IgD-negative memory B cell (primary cell): ENCODE data around the gene SPEM1. TPM values are rescaled to one million over a fixed set of nuclear protein-coding genes. Genes with fewer than 3 reads are reported as not detected.

Experiments
- H3K27ac Mint-ChIP-seq, 3 donors: one replicate each; pipeline ENCODE4 v1.8.0; 2020 to 2022; ENCODE audit warnings: mild to moderate bottlenecking in 3 of 3, mixed read lengths in 3 of 3, moderate library complexity in 1 of 3
- H3K27me3 Mint-ChIP-seq: one replicate; pipeline ENCODE4 v1.8.0; 2021; ENCODE audit warnings: mixed read lengths
- H3K36me3 Mint-ChIP-seq: one replicate; pipeline ENCODE4 v1.8.0; 2020; ENCODE audit warnings: mild to moderate bottlenecking, mixed read lengths
- H3K4me1 Mint-ChIP-seq, 3 donors: one replicate each; pipeline ENCODE4 v1.8.0; 2020 to 2022; ENCODE audit warnings: mixed read lengths in 3 of 3, mild to moderate bottlenecking in 1 of 3
- H3K4me3 Mint-ChIP-seq, 4 donors: one replicate each; pipeline ENCODE4 v1.8.0; 2020 to 2022; ENCODE audit warnings: mild to moderate bottlenecking in 4 of 4, mixed read lengths in 4 of 4, moderate library complexity in 3 of 4
- H3K9me3 Mint-ChIP-seq, 3 donors: one replicate each; pipeline ENCODE4 v1.8.0; 2020 to 2021; ENCODE audit warnings: mixed read lengths in 3 of 3, mild to moderate bottlenecking in 1 of 3
- polyA plus RNA-seq: library from polyadenylated mRNA; unstranded; fragments of 300-500 nt; fragmentation: Illumina TruSeq; gene quantifications from one replicate; pipeline ENCODE4 v1.2.3, GENCODE V29; 2021

The SPEM1 gene
- polyA plus RNA-seq, 1 donor from 2014 or later: not detected

- Mint-ChIP-seq H3K4me1 (peaks cover 5 to 16% (median 8%) of the 10 kb centered on the region in 3 donors), H3K36me3 (no peaks in the 10 kb centered on the region), H3K27me3 (peaks cover 6% of the 10 kb centered on the region), H3K4me3 (peak overlapping the region in 1 of 4 donors; percentile 27), H3K27ac (peak overlapping the region in 1 of 3 donors; percentile 53), H3K9me3 (no peaks in the 10 kb centered on the region)
These were observed 13.0 kb upstream of the SPEM1 start for GRCh38 chr17:7407082-7407481.

GRCh38 chr17:7407485-7408251, 12.5 kb upstream of the SPEM1 start, which contains the start of gene NLGN2:
NLGN2 (plus strand) TSS chr17:7407845; CDS start chr17:7408256, 411 bp downstream.
- Mint-ChIP-seq H3K4me3 (peak within 1 kb of the TSS in 2 of 4 donors; percentile 27 to 57), H3K4me1 (peaks cover 5 to 16% (median 8%) of the 10 kb centered on the region in 3 donors), H3K27ac (peak within 1 kb of the TSS in 1 of 3 donors; percentile 53), H3K36me3 (no peaks in the 10 kb centered on the region), H3K9me3 (no peaks in the 10 kb centered on the region), H3K27me3 (peaks cover 6% of the 10 kb centered on the region)

- no peaks in the 10 kb centered on the region for H3K9me3 Mint-ChIP-seq
- no peak overlapping the region for H3K4me3 Mint-ChIP-seq
- peaks cover 6% of the 10 kb centered on the region for H3K27me3 Mint-ChIP-seq
- H3K4me1 Mint-ChIP-seq: peaks cover 3 to 12% (median 5%) of the 10 kb centered on the region in 3 donors
- no peak overlapping the region for H3K27ac Mint-ChIP-seq
- H3K36me3 Mint-ChIP-seq: no peaks in the 10 kb centered on the region
These were observed 11.8 kb upstream of the SPEM1 start for GRCh38 chr17:7408252-7408727.

GRCh38 chr17:7408863-7409262, 11.3 kb upstream of the SPEM1 start:
- H3K27ac Mint-ChIP-seq: no peak overlapping the region
- H3K9me3 Mint-ChIP-seq: no peaks in the 10 kb centered on the region
- H3K27me3 Mint-ChIP-seq: peaks cover 6% of the 10 kb centered on the region
- peaks cover 2 to 10% (median 4%) of the 10 kb centered on the region in 3 donors for H3K4me1 Mint-ChIP-seq
- H3K36me3 Mint-ChIP-seq: no peaks in the 10 kb centered on the region
- peak overlapping the region in 1 of 4 donors; percentile 5 for H3K4me3 Mint-ChIP-seq

GRCh38 chr17:7409716-7410115, 10.4 kb upstream of the SPEM1 start:
- Mint-ChIP-seq H3K27me3 (peaks cover 6% of the 10 kb centered on the region), H3K9me3 (no peaks in the 10 kb centered on the region), H3K27ac (peak overlapping the region in 1 of 3 donors; percentile 84), H3K36me3 (no peaks in the 10 kb centered on the region), H3K4me3 (peak overlapping the region in 1 of 4 donors; percentile 5), H3K4me1 (peaks cover 0 to 6% (median 2%) of the 10 kb centered on the region in 3 donors)

GRCh38 chr17:7410634-7411426, 9.3 kb upstream of the SPEM1 start:
- Mint-ChIP-seq H3K9me3 (no peaks in the 10 kb centered on the region), H3K27me3 (peaks cover 3% of the 10 kb centered on the region), H3K27ac (no peak overlapping the region), H3K4me1 (peaks cover 0 to 4% (median 2%) of the 10 kb centered on the region in 3 donors), H3K4me3 (peak overlapping the region in 1 of 4 donors; percentile 74), H3K36me3 (no peaks in the 10 kb centered on the region)

- no peak overlapping the region for H3K4me3 Mint-ChIP-seq
- H3K27ac Mint-ChIP-seq: no peak overlapping the region
- H3K36me3 Mint-ChIP-seq: no peaks in the 10 kb centered on the region
- H3K4me1 Mint-ChIP-seq: peaks cover 0 to 2% (median 0%) of the 10 kb centered on the region in 3 donors
- peaks cover 3% of the 10 kb centered on the region for H3K27me3 Mint-ChIP-seq
- H3K9me3 Mint-ChIP-seq: no peaks in the 10 kb centered on the region
These were observed 8.7 kb upstream of the SPEM1 start for GRCh38 chr17:7411427-7411750.

- no peaks in the 10 kb centered on the region for H3K36me3 Mint-ChIP-seq
- H3K4me1 Mint-ChIP-seq: no peaks in the 10 kb centered on the region
- peaks cover 3% of the 10 kb centered on the region for H3K27me3 Mint-ChIP-seq
- no peaks in the 10 kb centered on the region for H3K9me3 Mint-ChIP-seq
- no peak overlapping the region for H3K27ac Mint-ChIP-seq
- H3K4me3 Mint-ChIP-seq: no peak overlapping the region
These were observed 6.7 kb upstream of the SPEM1 start for GRCh38 chr17:7413346-7413985.

GRCh38 chr17:7414837-7415236, 5.3 kb upstream of the SPEM1 start:
- no peak overlapping the region for H3K4me3 Mint-ChIP-seq
- no peaks in the 10 kb centered on the region for H3K9me3 Mint-ChIP-seq
- peak overlapping the region in 1 of 3 donors; percentile 62 for H3K27ac Mint-ChIP-seq
- H3K4me1 Mint-ChIP-seq: no peaks in the 10 kb centered on the region
- H3K36me3 Mint-ChIP-seq: no peaks in the 10 kb centered on the region
- H3K27me3 Mint-ChIP-seq: peaks cover 6% of the 10 kb centered on the region

GRCh38 chr17:7415784-7416183, 4.3 kb upstream of the SPEM1 start:
- no peaks in the 10 kb centered on the region for H3K36me3 Mint-ChIP-seq
- H3K27me3 Mint-ChIP-seq: peaks cover 7% of the 10 kb centered on the region
- no peak overlapping the region for H3K27ac Mint-ChIP-seq
- H3K4me1 Mint-ChIP-seq: no peaks in the 10 kb centered on the region
- H3K4me3 Mint-ChIP-seq: no peak overlapping the region
- no peaks in the 10 kb centered on the region for H3K9me3 Mint-ChIP-seq

- no peaks in the 10 kb centered on the region for H3K36me3 Mint-ChIP-seq
- no peaks in the 10 kb centered on the region for H3K4me1 Mint-ChIP-seq
- no peak overlapping the region for H3K4me3 Mint-ChIP-seq
- H3K27ac Mint-ChIP-seq: peak overlapping the region in 1 of 3 donors; percentile 75
- H3K27me3 Mint-ChIP-seq: peaks cover 7% of the 10 kb centered on the region
- no peaks in the 10 kb centered on the region for H3K9me3 Mint-ChIP-seq
These were observed 3.8 kb upstream of the SPEM1 start for GRCh38 chr17:7416323-7416722.

- H3K9me3 Mint-ChIP-seq: no peaks in the 10 kb centered on the region
These were observed 3.0 kb upstream of the SPEM1 start for GRCh38 chr17:7417056-7417655.

GRCh38 chr17:7418472-7419152, 1.5 kb upstream of the SPEM1 start:
- H3K27me3 Mint-ChIP-seq: peaks cover 7% of the 10 kb centered on the region
- H3K9me3 Mint-ChIP-seq: no peaks in the 10 kb centered on the region
- H3K4me3 Mint-ChIP-seq: no peak overlapping the region
- no peaks in the 10 kb centered on the region for H3K4me1 Mint-ChIP-seq
- H3K27ac Mint-ChIP-seq: no peak overlapping the region
- H3K36me3 Mint-ChIP-seq: no peaks in the 10 kb centered on the region

More at GRCh38 chr17:7417056-7417655, 3.0 kb upstream of the SPEM1 start:
- Mint-ChIP-seq H3K4me1 (no peaks in the 10 kb centered on the region), H3K36me3 (no peaks in the 10 kb centered on the region), H3K27ac (no peak overlapping the region), H3K27me3 (peaks cover 7% of the 10 kb centered on the region), H3K4me3 (no peak overlapping the region)

GRCh38 chr17:7421186-7421585, 1.1 kb downstream of the SPEM1 start:
- Mint-ChIP-seq H3K36me3 (no peaks in the 10 kb centered on the region), H3K27me3 (peaks cover 9% of the 10 kb centered on the region), H3K27ac (no peak overlapping the region), H3K4me1 (no peaks in the 10 kb centered on the region), H3K9me3 (no peaks in the 10 kb centered on the region), H3K4me3 (no peak overlapping the region)
